ENCODE results near the gene KPNA3. TPM values are rescaled to one million over a fixed set of nuclear protein-coding genes. Genes with fewer than 3 reads are reported as not detected.

The KPNA3 gene
- total RNA-seq, 1 donor from 2014 or later = 56.3 TPM

- TF ChIP-seq CTCF (IDR thresholded peaks at IDR 0.05; ENCODE audit: unreplicated experiment) = no peak
- no peak for DNase-seq (ENCODE audit: low spot score, unreplicated experiment)
- no peak overlapping the region for H3K4me3 Mint-ChIP-seq (ENCODE audit: low read depth)
- H3K4me1 Mint-ChIP-seq (ENCODE audit: low read depth) = no peaks in the 10 kb centered on the region
- H3K9me3 Mint-ChIP-seq (ENCODE audit: low read depth) = no peaks in the 10 kb centered on the region
- H3K36me3 Mint-ChIP-seq (ENCODE audit: insufficient read depth) = no peaks in the 10 kb centered on the region
- H3K27ac Mint-ChIP-seq = no peak overlapping the region
- H3K27me3 Mint-ChIP-seq = no peaks in the 10 kb centered on the region
These were observed 140.7 kb downstream of the KPNA3 start for GRCh38 chr13:49651570-49652354.

DNA sequence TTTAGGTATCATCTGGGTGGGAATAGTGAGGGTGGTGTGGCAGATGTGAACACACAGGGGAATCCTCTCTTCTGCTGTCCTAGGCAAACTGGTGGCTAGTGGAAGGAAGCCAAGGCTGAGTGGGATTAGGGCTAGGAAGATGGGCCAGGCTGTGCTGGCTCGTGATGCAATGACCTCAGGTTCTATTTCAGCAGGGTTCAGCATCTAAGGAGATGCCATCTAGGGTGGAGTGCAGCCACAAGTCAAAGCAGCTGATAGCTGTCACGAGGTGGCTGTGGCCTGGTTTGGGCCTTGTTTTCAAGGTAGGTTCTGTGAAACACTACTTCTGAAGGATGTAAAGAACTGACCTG, 142.5 kb downstream of the KPNA3 start:
- H3K9me3 Mint-ChIP-seq (ENCODE audit: low read depth) = no peaks in the 10 kb centered on the region
- H3K27ac Mint-ChIP-seq = no peak overlapping the region
- no peak for DNase-seq (ENCODE audit: low spot score, unreplicated experiment)
- no peaks in the 10 kb centered on the region for H3K4me1 Mint-ChIP-seq (ENCODE audit: low read depth)
- TF ChIP-seq CTCF (IDR thresholded peaks at IDR 0.05; ENCODE audit: unreplicated experiment) = no peak
- H3K4me3 Mint-ChIP-seq (ENCODE audit: low read depth) = no peak overlapping the region
- no peaks in the 10 kb centered on the region for H3K27me3 Mint-ChIP-seq
- no peaks in the 10 kb centered on the region for H3K36me3 Mint-ChIP-seq (ENCODE audit: insufficient read depth)

Other genes starting within 250 kb of the KPNA3 start
- 29.8 and 34.5 TPM in 2 replicates for gene RCBTB1, start 207.1 kb downstream of the KPNA3 start, total RNA-seq
- 0.10 TPM in 1 of 2 replicates, not detected in the other for gene ARL11, start 164.2 kb downstream of the KPNA3 start, total RNA-seq
- 53.9 and 61.9 TPM in 2 replicates for gene EBPL, start 101.2 kb downstream of the KPNA3 start, total RNA-seq
- gene SPRYD7, start 143.7 kb upstream of the KPNA3 start, total RNA-seq = 3.1 and 4.4 TPM in 2 replicates
- gene TRIM13, start 204.4 kb upstream of the KPNA3 start, total RNA-seq = 49.1 and 51.6 TPM in 2 replicates
- 1.3 and 2.2 TPM in 2 replicates for gene KCNRG, start 222.8 kb upstream of the KPNA3 start, total RNA-seq

All from progenitor cell of endocrine pancreas (in vitro differentiated cells).